ENCODE measurements around the gene RDH8. TPM values are rescaled to one million over a fixed set of nuclear protein-coding genes. Genes with fewer than 3 reads are reported as not detected.

The RDH8 gene
- total RNA-seq, 1 experiment from 2014 or later = not detected

- H3K27me3 Mint-ChIP-seq (ENCODE audit: insufficient read depth, unreplicated experiment) = peaks cover 25% of the 10 kb centered on the region
- H3K4me3 Mint-ChIP-seq (ENCODE audit: unreplicated experiment) = no peak overlapping the region
- BruUV-seq (replicated peaks) = no TSS peak
- Histone ChIP-seq H3K27me3 (replicated peaks; ENCODE audit: control insufficient read depth, insufficient read depth, low read length) (no peaks in the 10 kb centered on the region), H3K4me1 (no peaks in the 10 kb centered on the region), H3K4me3 (ENCODE audit: low read depth, low read length) (no peak overlapping the region), H3K9me3 (no peaks in the 10 kb centered on the region), H3K36me3 (ENCODE audit: control insufficient read depth, insufficient read depth, low read length) (no peaks in the 10 kb centered on the region)
- H3K36me3 Mint-ChIP-seq (ENCODE audit: insufficient read depth, unreplicated experiment) = peaks cover 5% of the 10 kb centered on the region
- CTCF ChIA-PET = interaction anchor here (0.6 kb wide), 1 partner anchor 10 kb away, joined by 4 read pairs; no protein-coding TSS in a partner anchor
- H3K4me1 Mint-ChIP-seq (ENCODE audit: low read depth, unreplicated experiment) = no peaks in the 10 kb centered on the region
- peaks cover 10% of the 10 kb centered on the region for H3K9me3 Mint-ChIP-seq (ENCODE audit: unreplicated experiment)
- TF ChIP-seq CTCF (IDR thresholded peaks at IDR 0.05; ENCODE audit: insufficient read depth in 1 of 2, low read depth in 1 of 2, low read length in 1 of 2, severe bottlenecking in 1 of 2, unreplicated experiment in 1 of 2) = no peak
- intact Hi-C loops (cut with micrococcal nuclease; ENCODE audit: unreplicated experiment) = no loop called here
- POLR2A ChIA-PET = interaction anchor here (0.5 kb wide), 1 partner anchor 29 kb away, joined by 3 read pairs; no protein-coding TSS in a partner anchor
- H3K27ac Mint-ChIP-seq (ENCODE audit: unreplicated experiment) = no peak overlapping the region
- DNase-seq = no peak
Observed at GRCh38 chr19:10068205-10068604, 54.9 kb downstream of the RDH8 start.

- no peaks in the 10 kb centered on the region for H3K27me3 ChIP-seq (replicated peaks; ENCODE audit: control insufficient read depth, insufficient read depth, low read length)
- no peaks in the 10 kb centered on the region for H3K9me3 ChIP-seq
- DNase-seq = no peak
- Mint-ChIP-seq H3K4me3 (ENCODE audit: unreplicated experiment) (no peak overlapping the region), H3K9me3 (ENCODE audit: unreplicated experiment) (peaks cover 10% of the 10 kb centered on the region), H3K4me1 (ENCODE audit: low read depth, unreplicated experiment) (no peaks in the 10 kb centered on the region), H3K27ac (ENCODE audit: unreplicated experiment) (no peak overlapping the region), H3K36me3 (ENCODE audit: insufficient read depth, unreplicated experiment) (peaks cover 5% of the 10 kb centered on the region), H3K27me3 (ENCODE audit: insufficient read depth, unreplicated experiment) (peaks cover 17% of the 10 kb centered on the region)
- no peaks in the 10 kb centered on the region for H3K36me3 ChIP-seq (ENCODE audit: control insufficient read depth, insufficient read depth, low read length)
- no peak for TF ChIP-seq CTCF (IDR thresholded peaks at IDR 0.05; ENCODE audit: insufficient read depth in 1 of 2, low read depth in 1 of 2, low read length in 1 of 2, severe bottlenecking in 1 of 2, unreplicated experiment in 1 of 2)
- no peaks in the 10 kb centered on the region for H3K4me1 ChIP-seq
- POLR2A ChIA-PET = no interaction called here
- intact Hi-C loops (cut with micrococcal nuclease; ENCODE audit: unreplicated experiment) = no loop called here
- no peak overlapping the region for H3K4me3 ChIP-seq (ENCODE audit: low read depth, low read length)
- BruUV-seq (replicated peaks) = no TSS peak
- CTCF ChIA-PET = interaction anchor here (0.6 kb wide), 1 partner anchor 10 kb away, joined by 4 read pairs; no protein-coding TSS in a partner anchor
Observed at GRCh38 chr19:10069046-10069445, 55.8 kb downstream of the RDH8 start.

GRCh38 chr19:10070730-10071446, 57.6 kb downstream of the RDH8 start:
- no peak for DNase-seq
- H3K4me1 Mint-ChIP-seq (ENCODE audit: low read depth, unreplicated experiment) = no peaks in the 10 kb centered on the region
- Histone ChIP-seq H3K4me1 (no peaks in the 10 kb centered on the region), H3K4me3 (ENCODE audit: low read depth, low read length) (no peak overlapping the region), H3K9me3 (no peaks in the 10 kb centered on the region), H3K36me3 (ENCODE audit: control insufficient read depth, insufficient read depth, low read length) (no peaks in the 10 kb centered on the region), H3K27me3 (replicated peaks; ENCODE audit: control insufficient read depth, insufficient read depth, low read length) (no peaks in the 10 kb centered on the region)
- no peak for TF ChIP-seq CTCF (IDR thresholded peaks at IDR 0.05; ENCODE audit: insufficient read depth in 1 of 2, low read depth in 1 of 2, low read length in 1 of 2, severe bottlenecking in 1 of 2, unreplicated experiment in 1 of 2)
- H3K27ac Mint-ChIP-seq (ENCODE audit: unreplicated experiment) = no peak overlapping the region
- H3K4me3 Mint-ChIP-seq (ENCODE audit: unreplicated experiment) = no peak overlapping the region
- H3K27me3 Mint-ChIP-seq (ENCODE audit: insufficient read depth, unreplicated experiment) = peaks cover 15% of the 10 kb centered on the region
- peaks cover under 1% of the 10 kb centered on the region for H3K36me3 Mint-ChIP-seq (ENCODE audit: insufficient read depth, unreplicated experiment)
- CTCF ChIA-PET = no interaction called here
- peaks cover 7% of the 10 kb centered on the region for H3K9me3 Mint-ChIP-seq (ENCODE audit: unreplicated experiment)
- BruUV-seq (replicated peaks) = no TSS peak
- POLR2A ChIA-PET = no interaction called here
- intact Hi-C loops (cut with micrococcal nuclease; ENCODE audit: unreplicated experiment) = no loop called here

Small RNAs within 50 kb of the gene (microRNA-seq; reads per million reads assigned to microRNA genes)
- gene MIR5589 = not detected

Other genes starting within 250 kb of the RDH8 start
- gene ZNF846, start 244.7 kb upstream of the RDH8 start, total RNA-seq (2022) = 5.3 and 6.2 TPM in 2 replicates
- gene FBXL12, start 194.4 kb upstream of the RDH8 start, total RNA-seq (2022) = 37.6 and 39.9 TPM in 2 replicates
- 345 and 359 TPM in 2 replicates for gene UBL5, start 185.6 kb upstream of the RDH8 start, total RNA-seq (2022)
- 63.3 and 65.3 TPM in 2 replicates for gene PIN1, start 178.2 kb upstream of the RDH8 start, total RNA-seq (2022)
- gene OLFM2, start 77.0 kb upstream of the RDH8 start, total RNA-seq (2022) = 0.30 and 0.34 TPM in 2 replicates
- not detected in 2 replicates for gene COL5A3, start 3.0 kb upstream of the RDH8 start, total RNA-seq (2022)
- gene SHFL, start 72.8 kb downstream of the RDH8 start, total RNA-seq (2022) = 3.6 and 6.2 TPM in 2 replicates
- gene ANGPTL6, start 89.2 kb downstream of the RDH8 start, total RNA-seq (2022) = 0.23 and 0.49 TPM in 2 replicates
- gene PPAN, start 92.9 kb downstream of the RDH8 start, total RNA-seq (2022) = 61.0 and 62.8 TPM in 2 replicates
- gene P2RY11, start 98.2 kb downstream of the RDH8 start, total RNA-seq (2022) = 18.4 and 18.6 TPM in 2 replicates
- 214 and 229 TPM in 2 replicates for gene EIF3G, start 106.4 kb downstream of the RDH8 start, total RNA-seq (2022)
- gene DNMT1, start 181.5 kb downstream of the RDH8 start, total RNA-seq (2022) = 144 and 171 TPM in 2 replicates
- gene S1PR2, start 217.8 kb downstream of the RDH8 start, total RNA-seq (2022) = 6.2 and 7.2 TPM in 2 replicates
- gene MRPL4, start 238.7 kb downstream of the RDH8 start, total RNA-seq (2022) = 85.9 and 87.4 TPM in 2 replicates